GM21717 (cell line): ENCODE results near the gene GALNT12.
A peak's percentile ranks its signal among the peaks of the same experiment; 100 is the strongest.

Experiments used
- ATAC-seq: cut with Tn5 transposase; IDR thresholded peaks from one replicate; pipeline ENCODE4 v1.9.1; 2021; ENCODE audit warnings: mild to moderate bottlenecking, moderate library complexity; ENCODE audit not compliant: unreplicated experiment

The GALNT12 gene

GRCh38 chr9:98830554-98830953 is 23.1 kb downstream of the GALNT12 start:
- no peak for ATAC-seq

DNA sequence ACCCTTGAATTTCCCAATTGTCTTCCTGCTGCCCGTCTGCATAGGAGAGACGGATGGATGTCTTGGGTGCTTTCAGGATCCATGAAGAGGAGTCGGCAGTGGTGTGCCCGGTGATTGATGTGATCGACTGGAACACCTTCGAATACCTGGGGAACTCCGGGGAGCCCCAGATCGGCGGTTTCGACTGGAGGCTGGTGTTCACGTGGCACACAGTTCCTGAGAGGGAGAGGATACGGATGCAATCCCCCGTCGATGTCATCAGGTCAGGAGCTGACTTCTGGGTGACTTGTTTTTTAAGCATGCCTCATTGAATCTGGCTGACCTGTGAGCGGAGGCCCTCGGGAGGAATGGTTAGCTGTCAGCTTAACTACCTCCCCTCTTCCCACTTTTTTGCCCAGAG is 24.2 kb downstream of the GALNT12 start:
- no peak for ATAC-seq

GRCh38 chr9:98832768-98833089 is 25.3 kb downstream of the GALNT12 start:
- ATAC-seq, result no peak

- no peak for ATAC-seq
Observed at GRCh38 chr9:98833090-98833956, 25.9 kb downstream of the GALNT12 start.

DNA sequence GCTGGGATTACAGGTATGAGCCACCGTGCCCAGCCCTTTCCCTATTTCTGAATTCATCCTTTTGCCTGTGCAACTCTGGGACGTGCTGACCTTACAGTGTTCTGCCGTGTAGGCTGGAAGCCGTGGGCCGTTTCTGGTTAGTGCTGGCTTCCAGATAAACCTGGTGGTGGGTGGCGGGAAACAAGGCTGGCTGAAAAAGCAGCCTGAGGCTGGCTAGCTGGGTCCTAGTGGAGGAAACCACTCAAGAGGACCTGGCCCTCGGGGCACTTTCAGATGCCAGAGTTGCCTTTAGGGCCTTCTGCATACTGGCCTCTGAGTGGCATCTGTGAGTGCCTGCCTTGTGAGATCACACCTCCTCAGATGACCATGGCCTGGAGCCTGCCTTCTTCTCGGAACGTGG is 26.9 kb downstream of the GALNT12 start:
- no peak for ATAC-seq

GRCh38 chr9:98836206-98836605 is 28.7 kb downstream of the GALNT12 start:
- ATAC-seq, result no peak

- no peak for ATAC-seq
Observed at GRCh38 chr9:98837516-98837915, 30.0 kb downstream of the GALNT12 start.

GRCh38 chr9:98838155-98838867 is 30.8 kb downstream of the GALNT12 start:
- ATAC-seq, result no peak

DNA sequence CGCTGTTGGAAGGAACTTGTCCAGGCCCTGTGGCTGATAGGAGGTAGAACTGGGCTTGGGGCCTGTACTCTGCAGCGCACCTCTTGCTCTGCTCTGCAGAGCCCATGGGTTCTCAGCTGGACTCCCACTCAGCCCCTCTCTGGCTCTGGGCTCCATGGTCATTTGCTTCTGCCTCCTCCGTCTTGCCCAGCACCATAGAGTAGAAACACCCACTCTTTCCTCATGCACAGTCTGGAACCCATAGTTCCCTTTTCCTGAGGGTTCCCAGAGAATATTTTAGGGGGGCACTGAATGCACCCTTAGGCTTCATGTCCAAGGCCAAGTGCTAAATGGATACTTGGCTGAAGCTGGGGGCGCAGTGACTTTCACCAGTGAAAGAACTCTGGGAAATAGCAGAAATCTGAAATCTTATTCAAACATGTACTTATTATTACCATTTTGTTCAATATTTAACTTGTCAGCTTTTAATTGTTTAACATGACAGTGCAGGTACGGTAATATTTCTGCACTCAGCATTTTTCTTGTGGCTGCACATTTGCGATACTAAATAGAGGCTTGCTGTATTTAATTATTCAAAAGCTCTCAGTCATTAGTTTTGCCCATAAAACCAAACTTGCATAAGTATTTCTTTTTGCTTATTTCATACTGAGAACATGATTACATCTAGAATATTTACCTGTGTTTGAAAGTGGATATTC is 31.5 kb downstream of the GALNT12 start:
- ATAC-seq, result no peak

GRCh38 chr9:98839724-98840123 is 32.3 kb downstream of the GALNT12 start:
- no peak for ATAC-seq

GRCh38 chr9:98842510-98842909 is 35.0 kb downstream of the GALNT12 start:
- no peak for ATAC-seq

GRCh38 chr9:98846081-98846480 is 38.6 kb downstream of the GALNT12 start:
- no peak for ATAC-seq

GRCh38 chr9:98846879-98847278 is 39.4 kb downstream of the GALNT12 start:
- no peak for ATAC-seq

DNA sequence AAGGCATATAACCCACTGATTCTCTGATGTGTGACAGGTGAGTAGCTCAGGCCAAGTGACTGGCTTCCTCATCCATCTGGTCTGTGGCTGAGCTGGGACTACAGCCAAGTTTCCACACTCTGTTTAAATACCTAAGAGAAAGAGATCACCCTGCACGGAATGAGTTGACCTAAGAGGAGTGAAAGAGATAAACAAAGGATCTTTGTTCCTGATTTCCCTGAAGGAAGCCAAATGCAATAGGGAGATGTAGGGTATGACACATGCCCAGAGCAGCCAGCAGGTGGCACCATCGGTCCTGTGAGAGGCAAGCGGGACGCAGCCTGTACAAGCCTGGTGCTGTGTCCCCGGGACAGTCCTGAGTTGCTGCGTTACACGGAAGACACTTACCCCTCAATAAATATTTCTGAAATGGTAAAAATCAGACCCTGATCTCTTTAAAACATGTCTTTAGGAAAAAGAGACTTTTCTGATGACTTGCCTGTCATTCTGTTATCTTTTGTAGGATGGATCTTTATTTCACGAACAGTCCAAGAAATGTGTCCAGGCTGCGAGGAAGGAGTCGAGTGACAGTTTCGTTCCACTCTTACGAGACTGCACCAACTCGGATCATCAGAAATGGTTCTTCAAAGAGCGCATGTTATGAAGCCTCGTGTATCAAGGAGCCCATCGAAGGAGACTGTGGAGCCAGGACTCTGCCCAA is 41.1 kb downstream of the GALNT12 start:
- peak; percentile 69 for ATAC-seq

DNA sequence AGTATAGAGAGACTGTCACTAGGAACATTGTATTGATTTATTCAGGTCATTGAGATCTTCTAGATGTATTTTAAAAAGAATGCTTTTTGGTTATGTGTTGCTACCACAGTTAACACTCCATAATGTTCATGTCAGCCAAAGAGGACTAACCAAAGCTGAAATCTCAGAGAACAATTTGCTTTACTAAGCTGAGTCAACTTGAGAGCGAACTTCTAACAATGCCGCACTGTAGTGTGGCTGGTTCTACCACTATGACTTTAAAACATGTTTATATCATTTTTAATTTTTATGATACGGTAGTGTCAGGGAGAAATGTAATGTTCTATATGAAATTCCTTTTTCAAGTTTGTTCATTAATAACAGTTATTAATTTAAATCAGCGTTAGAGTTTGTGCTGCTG is 42.1 kb downstream of the GALNT12 start:
- ATAC-seq, result no peak

DNA sequence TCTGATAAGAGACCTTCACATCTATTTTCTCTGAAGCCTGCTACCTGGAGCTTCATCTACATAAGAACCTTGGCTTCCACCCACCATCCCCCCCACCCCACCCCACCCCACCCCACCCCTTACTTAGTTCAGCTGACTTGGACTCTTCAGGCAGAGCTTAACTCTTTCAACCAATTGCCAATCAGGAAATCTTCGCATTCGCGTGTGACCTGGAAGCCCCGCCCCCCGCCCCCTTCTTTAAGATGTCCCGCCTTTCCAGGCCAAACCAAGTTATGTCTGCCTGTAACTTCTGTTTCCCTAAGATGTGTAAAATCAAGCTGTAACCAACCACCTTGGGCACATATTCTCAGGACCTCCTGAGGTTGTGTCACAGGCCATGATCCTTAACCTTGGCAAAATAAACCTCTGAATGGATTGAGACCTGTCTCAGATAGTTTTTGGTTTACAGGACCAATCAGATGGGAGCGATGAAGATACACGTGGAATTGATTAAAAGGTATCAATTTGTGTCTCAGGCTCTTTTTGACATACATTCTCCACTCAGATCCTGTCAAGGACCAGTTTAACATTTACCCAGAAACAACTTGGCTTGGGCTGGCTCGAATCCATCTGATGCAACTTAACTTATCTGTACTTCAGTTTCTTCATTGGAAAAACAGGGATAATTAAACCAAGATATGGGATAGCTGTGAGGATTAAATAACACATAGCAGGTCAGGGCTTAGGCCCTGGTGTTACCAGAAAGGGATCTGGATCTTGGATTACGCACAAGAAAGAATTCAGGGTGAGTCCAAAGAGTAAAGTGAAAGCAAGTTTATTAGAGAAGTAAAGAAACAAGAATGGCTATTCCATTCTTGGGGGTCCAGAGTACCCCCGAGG is 43.6 kb downstream of the GALNT12 start:
- ATAC-seq, result no peak

DNA sequence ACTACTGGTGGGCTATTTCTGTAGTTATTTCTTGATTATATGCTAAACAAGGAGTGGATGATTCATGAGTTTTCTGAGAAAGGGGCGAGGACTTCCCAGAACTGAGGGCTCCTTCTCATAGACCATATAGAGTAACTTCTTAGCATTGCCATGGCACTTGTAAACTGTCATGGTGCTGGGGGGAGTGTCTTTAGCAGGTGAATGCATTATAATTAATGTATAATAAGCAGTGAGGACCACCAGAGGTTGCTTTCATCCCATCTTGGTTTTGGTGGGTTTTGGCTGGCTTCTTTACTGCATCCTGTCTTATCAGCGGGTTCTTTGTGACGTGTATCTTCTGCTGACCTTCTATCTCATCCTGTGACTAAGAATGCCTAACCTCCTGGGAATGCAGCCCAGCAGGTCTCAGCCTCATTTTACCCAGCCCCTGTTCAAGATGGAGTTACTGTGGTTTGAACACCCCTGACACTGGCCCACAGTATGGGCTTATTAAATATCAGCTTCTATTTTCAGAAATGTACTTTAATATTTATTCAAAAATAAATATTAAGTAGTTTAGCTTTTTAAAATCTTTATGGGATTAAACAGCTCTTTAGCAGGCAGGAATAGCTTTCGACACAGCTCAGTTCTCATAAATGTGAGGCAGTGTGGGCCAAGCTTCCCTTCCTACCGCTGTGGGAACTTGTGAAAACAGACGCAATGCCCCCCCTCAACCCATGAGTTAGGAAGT is 44.4 kb downstream of the GALNT12 start:
- no peak for ATAC-seq

DNA sequence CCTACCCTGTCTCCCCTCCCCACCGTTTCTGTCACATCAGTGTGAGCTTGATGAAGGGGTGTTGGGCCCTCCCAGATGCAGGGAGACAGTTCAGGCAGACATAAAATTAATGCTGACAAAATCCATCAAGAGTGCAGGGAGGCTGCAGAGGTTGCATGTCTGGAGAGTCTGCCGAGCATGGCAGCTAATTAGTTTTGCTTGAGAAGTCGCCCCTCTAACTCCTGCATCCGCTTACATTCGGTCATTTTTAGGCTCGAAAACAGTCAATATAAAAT is 44.9 kb downstream of the GALNT12 start:
- no peak for ATAC-seq

- no peak for ATAC-seq
Observed at GRCh38 chr9:98852961-98853360, 45.5 kb downstream of the GALNT12 start.

DNA sequence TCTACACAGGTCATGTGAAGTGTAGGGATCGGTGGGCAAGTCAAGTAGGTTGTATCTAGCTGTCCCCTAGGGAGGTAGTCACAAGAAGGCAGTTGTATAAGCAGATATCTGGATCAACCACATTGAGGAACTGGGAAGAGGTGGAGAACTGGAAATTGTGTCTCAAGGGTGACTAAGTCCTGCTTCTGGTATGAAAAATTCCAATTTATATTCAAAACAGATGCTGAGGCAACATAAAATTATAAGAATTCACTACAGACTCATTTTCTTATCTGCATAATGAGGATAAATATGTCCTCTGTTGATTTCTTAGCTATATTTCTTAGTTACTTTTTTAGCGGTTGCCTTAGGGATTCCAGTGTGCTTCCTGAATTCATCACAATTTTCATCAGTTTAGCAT is 46.8 kb downstream of the GALNT12 start:
- ATAC-seq, result no peak
